ENCODE measurements around the gene IRF4.
"Not testable (repeated sequence)": the region's sequence is repeated elsewhere in the genome, so short reads cannot be mapped to it uniquely, and the experiment has no call there.

The IRF4 gene

GRCh38 chr6:422433-423054, 31.0 kb downstream of the IRF4 start:
- DNase-seq (ENCODE audit: low spot score): no peak

- DNase-seq (ENCODE audit: low spot score): no peak
Measured at GRCh38 chr6:423055-423798, 31.7 kb downstream of the IRF4 start.

- no peak for DNase-seq (ENCODE audit: low spot score)
Measured at GRCh38 chr6:423799-424345, 32.3 kb downstream of the IRF4 start.

GRCh38 chr6:424741-425417, 33.3 kb downstream of the IRF4 start:
- DNase-seq (ENCODE audit: low spot score): no peak

GRCh38 chr6:425418-425788, 33.9 kb downstream of the IRF4 start:
- DNase-seq (ENCODE audit: low spot score): not testable (repeated sequence)

- DNase-seq (ENCODE audit: low spot score): not testable (repeated sequence)
Measured at GRCh38 chr6:426198-426738, 34.7 kb downstream of the IRF4 start.

- DNase-seq (ENCODE audit: low spot score): no peak
Measured at GRCh38 chr6:428047-428603, 36.6 kb downstream of the IRF4 start.

- DNase-seq (ENCODE audit: low spot score): no peak
Measured at GRCh38 chr6:429515-430121, 38.1 kb downstream of the IRF4 start.

GRCh38 chr6:431504-431903, 40.0 kb downstream of the IRF4 start:
- no peak for DNase-seq (ENCODE audit: low spot score)

- DNase-seq (ENCODE audit: low spot score): no peak
Measured at GRCh38 chr6:431986-432385, 40.4 kb downstream of the IRF4 start.

GRCh38 chr6:434051-434705, 42.6 kb downstream of the IRF4 start:
- no peak for DNase-seq (ENCODE audit: low spot score)

GRCh38 chr6:435441-436307, 44.1 kb downstream of the IRF4 start:
- DNase-seq (ENCODE audit: low spot score): no peak

GRCh38 chr6:436308-437036, 44.9 kb downstream of the IRF4 start:
- no peak for DNase-seq (ENCODE audit: low spot score)

GRCh38 chr6:437037-437392, 45.5 kb downstream of the IRF4 start:
- no peak for DNase-seq (ENCODE audit: low spot score)

GRCh38 chr6:438634-439170, 47.1 kb downstream of the IRF4 start:
- DNase-seq (ENCODE audit: low spot score): no peak

- DNase-seq (ENCODE audit: low spot score): no peak
Measured at GRCh38 chr6:439641-440167, 48.2 kb downstream of the IRF4 start.

- DNase-seq (ENCODE audit: low spot score): no peak
Measured at GRCh38 chr6:441126-441920, 49.8 kb downstream of the IRF4 start.

GRCh38 chr6:443621-444159, 52.1 kb downstream of the IRF4 start:
- DNase-seq (ENCODE audit: low spot score): no peak

All from pons (tissue), 1 donor.